Erythroblast (primary cell): ENCODE measurements around the gene SCYGR2.

ENCODE experiments used
- GATA1 ChIP-seq: IDR thresholded peaks from 2 replicates; pipeline ENCODE4 v1.6.1; 2011; ENCODE audit warnings: low read depth, mild to moderate bottlenecking, control low read depth, low read length, moderate library complexity
- POLR2A ChIP-seq: IDR thresholded peaks from 2 replicates; pipeline ENCODE4 v1.6.1; 2011; ENCODE audit warnings: mild to moderate bottlenecking, low read length

GRCh38 chr2:227582369-227582768, 16.3 kb upstream of the SCYGR2 start:
- TF ChIP-seq POLR2A (no peak), GATA1 (no peak)
